K562 (cell line): ENCODE measurements around the gene EGFL7. TPM values are rescaled to one million over a fixed set of nuclear protein-coding genes. Genes with fewer than 3 reads are reported as not detected.
A peak's percentile ranks its signal among the peaks of the same experiment; 100 is the strongest.

ENCODE experiments used
- ATAC-seq: fragments of 200-7000 bp; cut with Tn5 transposase; 3 replicates; pipeline ENCODE4 v1.9.1; 2020; ENCODE audit warnings: moderate library complexity
- BruUV-seq: library from RNA; stranded (reverse); fragments of 400-500 nt; replicated peaks from 2 replicates; lab custom pipeline; 2021; lab: Mats Ljungman, UMichigan
- CTCF ChIA-PET: fragments of 300-600 bp; formaldehyde crosslinking; extraction: SDS; loops from one replicate; lab custom pipeline; 2021; ENCODE audit warnings: low intra/inter-chr PET ratio; lab: Yijun Ruan, JAX
- POLR2A ChIA-PET: fragments of 300-600, 350-650 bp; sonication (Branson Sonifier 250); formaldehyde crosslinking; extraction: SDS; loops from one replicate; lab custom pipeline; 2021; ENCODE audit warnings: antibody characterized with exemption, inconsistent platforms; lab: Yijun Ruan, JAX
- DNase-seq, 4 experiments: peaks; one replicate each; pipeline versions ENCODE4 v3.0.0 to v3.0.0-alpha.2; 2011 to 2018; ENCODE audit warnings: low spot score in 3 of 4, mixed read lengths in 3 of 4; ENCODE audit errors: extremely low read depth in 1 of 4
- FAIRE-seq: peaks from 2 replicates; lab custom pipeline; 2011; peaks lifted over from hg19 to GRCh38; lab: Jason Lieb, UNC
- H2AFZ ChIP-seq: 2 replicates; pipeline ENCODE4 v1.6.0; 2011; ENCODE audit warnings: low read depth, low read length, control low read depth, inconsistent platforms
- H3K27ac ChIP-seq: fragments of 200-600 bp; 3 replicates; pipeline ENCODE4 v1.8.0; 2011; ENCODE audit warnings: low read depth, mild to moderate bottlenecking, control low read depth, inconsistent platforms, low read length, moderate library complexity, mixed read lengths; ENCODE audit errors: extremely low read depth
- H3K27me3 ChIP-seq, 2 experiments: fragments of 300-600 bp in 1 of 2; 2 replicates in 1 of 2; 3 replicates in 1 of 2; pipeline versions ENCODE4 v1.6.0 to v1.8.0; 2011; ENCODE audit warnings: inconsistent platforms in 2 of 2, low read length in 2 of 2, mild to moderate bottlenecking in 1 of 2, mixed read lengths in 1 of 2, moderate library complexity in 1 of 2; ENCODE audit not compliant: control insufficient read depth in 2 of 2, insufficient read depth in 2 of 2
- H3K36me3 ChIP-seq: fragments of 300-600 bp; 3 replicates; pipeline ENCODE4 v1.8.0; 2011; ENCODE audit warnings: mild to moderate bottlenecking, low read length, inconsistent platforms; ENCODE audit not compliant: control insufficient read depth, insufficient read depth
- H3K4me1 ChIP-seq, 2 experiments: fragments of 200-600 bp in 1 of 2; replicated peaks in 1 of 2; 2 replicates in 1 of 2; 3 replicates in 1 of 2; pipeline versions ENCODE4 v1.5.1 to v1.8.0; 2011; ENCODE audit warnings: inconsistent platforms in 2 of 2, low read length in 2 of 2, mild to moderate bottlenecking in 1 of 2, mixed read lengths in 1 of 2, moderate library complexity in 1 of 2; ENCODE audit not compliant: control insufficient read depth in 2 of 2, insufficient read depth in 2 of 2
- H3K4me2 ChIP-seq: 2 replicates; pipeline ENCODE4 v1.6.1; 2011; ENCODE audit warnings: low read length, control low read depth, inconsistent platforms, mixed read lengths; ENCODE audit not compliant: insufficient read depth
- H3K4me3 ChIP-seq: fragments of 200-600 bp; sonication (generic), shearing (Covaris generic); 2 replicates; pipeline ENCODE4 v1.5.1; 2016; ENCODE audit warnings: control low read depth, inconsistent platforms
- H3K79me2 ChIP-seq: fragments of 200-600 bp; 3 replicates; pipeline ENCODE4 v1.8.0; 2011; ENCODE audit warnings: low read length, inconsistent platforms; ENCODE audit not compliant: control insufficient read depth, insufficient read depth
- H3K9ac ChIP-seq, 2 experiments: 2 replicates each; pipeline versions ENCODE4 v1.6.0 to v1.6.1; 2011; ENCODE audit warnings: low read depth in 2 of 2, low read length in 2 of 2, control low read depth in 1 of 2, inconsistent platforms in 1 of 2, mild to moderate bottlenecking in 1 of 2, mixed read lengths in 1 of 2; ENCODE audit not compliant: insufficient read depth in 1 of 2
- H3K9me1 ChIP-seq: one replicate; pipeline ENCODE4 v1.6.0; 2011; ENCODE audit warnings: inconsistent platforms, mild to moderate bottlenecking, low read length, moderate library complexity; ENCODE audit not compliant: control insufficient read depth, insufficient read depth
- H3K9me3 ChIP-seq: replicated peaks from 2 replicates; pipeline ENCODE4 v1.5.1; 2011; ENCODE audit warnings: low read depth, low read length, inconsistent platforms; ENCODE audit not compliant: control insufficient read depth, insufficient read depth
- H4K20me1 ChIP-seq: replicated peaks from 2 replicates; pipeline ENCODE4 v1.6.1; 2011; ENCODE audit warnings: low read length, inconsistent platforms, mixed read lengths; ENCODE audit not compliant: control insufficient read depth, insufficient read depth
- ARNT ChIP-seq, 2 experiments: fragments of 450-650 bp; IDR thresholded peaks; 2 replicates each; pipeline ENCODE4 v1.6.1; 2016; ENCODE audit warnings: mild to moderate bottlenecking in 1 of 2
- DIDO1 ChIP-seq: fragments of 450-650 bp; IDR thresholded peaks from 2 replicates; pipeline ENCODE4 v1.6.1; 2016; ENCODE audit warnings: low read depth, missing biosample characterization, missing genetic modification characterization
- E2F4 ChIP-seq: sonication (generic); formaldehyde crosslinking; IDR thresholded peaks from 2 replicates; pipeline ENCODE4 v1.8.0; 2022; ENCODE audit warnings: mild to moderate bottlenecking, low read depth, missing genetic modification reagents
- ESRRA ChIP-seq: fragments of 450-650 bp; IDR thresholded peaks from 2 replicates; pipeline ENCODE4 v1.6.1; 2014; ENCODE audit warnings: low read depth, mild to moderate bottlenecking, moderate library complexity, borderline replicate concordance
- FIP1L1 ChIP-seq: fragments of 200-400 bp; formaldehyde crosslinking; IDR thresholded peaks from 2 replicates; pipeline ENCODE4 v1.6.1; 2018; ENCODE audit warnings: mild to moderate bottlenecking, low read depth, low read length; ENCODE audit not compliant: poor library complexity, severe bottlenecking
- ILF3 ChIP-seq: fragments of 450-650 bp; IDR thresholded peaks from 2 replicates; pipeline ENCODE4 v1.6.1; 2018; ENCODE audit warnings: antibody characterized with exemption, mild to moderate bottlenecking, moderate library complexity, borderline replicate concordance
- KAT7 ChIP-seq: sonication (generic); formaldehyde crosslinking; IDR thresholded peaks from 2 replicates; pipeline ENCODE4 v1.8.0; 2022; ENCODE audit warnings: missing genetic modification reagents, mild to moderate bottlenecking, borderline replicate concordance
- NR3C1 ChIP-seq: sonication (generic); formaldehyde crosslinking; IDR thresholded peaks from 2 replicates; pipeline ENCODE4 v1.8.1; 2022; ENCODE audit warnings: missing genetic modification reagents
- THAP12 ChIP-seq: fragments of 250-450 bp; sonication (Bioruptor Pico); IDR thresholded peaks from 2 replicates; pipeline ENCODE4 v1.9.0; 2021; ENCODE audit warnings: mild to moderate bottlenecking, inconsistent platforms
- ZEB2 ChIP-seq: fragments of 450-650 bp; IDR thresholded peaks from 2 replicates; pipeline ENCODE4 v1.6.1; 2016
- ZNF449 ChIP-seq: fragments of 250-450 bp; sonication (Bioruptor Pico); IDR thresholded peaks from 2 replicates; pipeline ENCODE4 v1.8.0; 2022; ENCODE audit warnings: moderate library complexity, mild to moderate bottlenecking, inconsistent platforms
- WGBS: fragments of 100-300 bp; shearing (Covaris generic); methylation state at CpG from one replicate; pipeline ENCODE4 v1.1.6; 2016; ENCODE audit warnings: low coverage, mixed read lengths; ENCODE audit not compliant: insufficient coverage; ENCODE audit errors: missing lambda C conversion rate; 5-methylcytosine and 5-hydroxymethylcytosine counted together
- in situ Hi-C: fragments of 300-500 bp; cut with MboI; formaldehyde crosslinking; loops from 4 replicates; pipeline ENCODE4 v1.15.0; 2018; ENCODE audit warnings: inconsistent platforms, mixed read lengths
- intact Hi-C: fragments of 100-400 bp; cut with micrococcal nuclease; formaldehyde crosslinking; loops from 2 replicates; pipeline ENCODE4 v1.14.2; 2022
- polyA plus RNA-seq, 8 experiments: library from polyadenylated mRNA; depleted of rRNA in 4 of 8; stranded (reverse) in 5 of 8; unstranded in 3 of 8; fragments of >200 nt; fragmentation: Nextera tagmentation in 2 of 8; fragmentation: Illumina TruSeq in 1 of 8; extraction: Ambion mirVana in 2 of 8; extraction: Trizol in 1 of 8; gene quantifications; 2 replicates each; pipeline versions ENCODE4 v1.2.1 to v1.2.3, GENCODE V29; 2011 to 2014; ENCODE audit warnings: inconsistent platforms in 1 of 8, missing spikeins in 1 of 8
- total RNA-seq, 7 experiments: library from RNA; depleted of rRNA in 6 of 7; stranded (reverse); fragments of >200 nt in 6 of 7; fragmentation: Illumina TruSeq in 2 of 7; extraction: Trizol in 2 of 7; gene quantifications; 2 replicates each; pipeline versions ENCODE4 v1.2.1 to v1.2.3, GENCODE V29; 2011 to 2021; ENCODE audit warnings: low replicate concordance in 1 of 7
- TF ChIP-seq, protein P1 (sequence below): fragments of 450-650 bp; formaldehyde crosslinking; IDR thresholded peaks from 2 replicates; pipeline ENCODE4 v1.4.0; 2020; ENCODE audit warnings: mild to moderate bottlenecking, mixed read lengths
- TF ChIP-seq, protein P2 (sequence below): fragments of 250-450 bp; sonication (Bioruptor Pico); IDR thresholded peaks from 2 replicates; pipeline ENCODE4 v1.5.0; 2020; ENCODE audit warnings: mild to moderate bottlenecking, borderline replicate concordance

Gene EGFL7
- total and polyA plus RNA-seq, 9 of the 15 experiments (the other 6 are each of a cell fraction or from before 2014, with no cell fraction given), result 1.5 to 286 (median 55.5) TPM

GRCh38 chr9:136705564-136705963, 42.8 kb downstream of the EGFL7 start:
- POLR2A ChIA-PET, result interaction anchor here (0.6 to 4.0 kb wide), 5 partner anchors 11 to 757 kb away, joined by 3 to 31 read pairs (median 4); no protein-coding TSS in a partner anchor
- CTCF ChIA-PET, result no interaction called here
- no peak for DNase-seq
- Histone ChIP-seq H3K27me3 (no peaks in the 10 kb centered on the region), H3K4me3 (no peak overlapping the region), H3K27ac (no peak overlapping the region), H3K9me3 (no peaks in the 10 kb centered on the region), H3K9me1 (no peaks in the 10 kb centered on the region), H3K4me2 (peak overlapping the region; percentile 13; the same call in 1 of the 2 replicates), H3K36me3 (no peaks in the 10 kb centered on the region), H3K79me2 (no peaks in the 10 kb centered on the region), H3K9ac (no peak overlapping the region; a peak in 1 of 4 replicates), H4K20me1 (no peaks in the 10 kb centered on the region), H3K4me1 (peaks cover 17 to 38% of the 10 kb centered on the region in 2 experiments; a peak in 4 of 5 replicates), H2AFZ (peak overlapping the region; percentile 82)
- BruUV-seq, result no TSS peak
- intact Hi-C loops, result no loop called here
- ATAC-seq, result no peak
- WGBS, result 7% methylated on average over 7 of the region's 7 CpGs
- in situ Hi-C loops, result no loop called here
- FAIRE-seq, result no peak
- no peak for TF ChIP-seq ESRRA
- no peak for TF ChIP-seq NR3C1 (CRISPR knock-in tag)
- TF ChIP-seq ZNF449, result no peak
- 0 out of 2 replicates have a peak, but pooled peaks have one; percentile 21 for TF ChIP-seq E2F4 (CRISPR knock-in tag)
- TF ChIP-seq, protein P1, sequence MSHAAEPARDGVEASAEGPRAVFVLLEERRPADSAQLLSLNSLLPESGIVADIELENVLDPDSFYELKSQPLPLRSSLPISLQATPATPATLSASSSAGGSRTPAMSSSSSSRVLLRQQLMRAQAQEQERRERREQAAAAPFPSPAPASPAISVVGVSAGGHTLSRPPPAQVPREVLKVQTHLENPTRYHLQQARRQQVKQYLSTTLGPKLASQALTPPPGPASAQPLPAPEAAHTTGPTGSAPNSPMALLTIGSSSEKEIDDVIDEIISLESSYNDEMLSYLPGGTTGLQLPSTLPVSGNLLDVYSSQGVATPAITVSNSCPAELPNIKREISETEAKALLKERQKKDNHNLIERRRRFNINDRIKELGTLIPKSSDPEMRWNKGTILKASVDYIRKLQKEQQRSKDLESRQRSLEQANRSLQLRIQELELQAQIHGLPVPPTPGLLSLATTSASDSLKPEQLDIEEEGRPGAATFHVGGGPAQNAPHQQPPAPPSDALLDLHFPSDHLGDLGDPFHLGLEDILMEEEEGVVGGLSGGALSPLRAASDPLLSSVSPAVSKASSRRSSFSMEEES, result no peak
- TF ChIP-seq KAT7 (CRISPR knock-in tag), result no peak
- no peak for TF ChIP-seq FIP1L1
- no peak for TF ChIP-seq THAP12 (CRISPR knock-in tag)
- no peak for TF ChIP-seq ZEB2
- no peak for TF ChIP-seq DIDO1 (tag)
- no peak for TF ChIP-seq ARNT (IDR thresholded peaks at IDR 0.05)
- no peak for TF ChIP-seq ILF3
- TF ChIP-seq, protein P2, sequence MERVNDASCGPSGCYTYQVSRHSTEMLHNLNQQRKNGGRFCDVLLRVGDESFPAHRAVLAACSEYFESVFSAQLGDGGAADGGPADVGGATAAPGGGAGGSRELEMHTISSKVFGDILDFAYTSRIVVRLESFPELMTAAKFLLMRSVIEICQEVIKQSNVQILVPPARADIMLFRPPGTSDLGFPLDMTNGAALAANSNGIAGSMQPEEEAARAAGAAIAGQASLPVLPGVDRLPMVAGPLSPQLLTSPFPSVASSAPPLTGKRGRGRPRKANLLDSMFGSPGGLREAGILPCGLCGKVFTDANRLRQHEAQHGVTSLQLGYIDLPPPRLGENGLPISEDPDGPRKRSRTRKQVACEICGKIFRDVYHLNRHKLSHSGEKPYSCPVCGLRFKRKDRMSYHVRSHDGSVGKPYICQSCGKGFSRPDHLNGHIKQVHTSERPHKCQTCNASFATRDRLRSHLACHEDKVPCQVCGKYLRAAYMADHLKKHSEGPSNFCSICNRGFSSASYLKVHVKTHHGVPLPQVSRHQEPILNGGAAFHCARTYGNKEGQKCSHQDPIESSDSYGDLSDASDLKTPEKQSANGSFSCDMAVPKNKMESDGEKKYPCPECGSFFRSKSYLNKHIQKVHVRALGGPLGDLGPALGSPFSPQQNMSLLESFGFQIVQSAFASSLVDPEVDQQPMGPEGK (CRISPR knock-in tag), result no peak
